ENCODE results near the gene C1orf35.

C1orf35 gene

DNA sequence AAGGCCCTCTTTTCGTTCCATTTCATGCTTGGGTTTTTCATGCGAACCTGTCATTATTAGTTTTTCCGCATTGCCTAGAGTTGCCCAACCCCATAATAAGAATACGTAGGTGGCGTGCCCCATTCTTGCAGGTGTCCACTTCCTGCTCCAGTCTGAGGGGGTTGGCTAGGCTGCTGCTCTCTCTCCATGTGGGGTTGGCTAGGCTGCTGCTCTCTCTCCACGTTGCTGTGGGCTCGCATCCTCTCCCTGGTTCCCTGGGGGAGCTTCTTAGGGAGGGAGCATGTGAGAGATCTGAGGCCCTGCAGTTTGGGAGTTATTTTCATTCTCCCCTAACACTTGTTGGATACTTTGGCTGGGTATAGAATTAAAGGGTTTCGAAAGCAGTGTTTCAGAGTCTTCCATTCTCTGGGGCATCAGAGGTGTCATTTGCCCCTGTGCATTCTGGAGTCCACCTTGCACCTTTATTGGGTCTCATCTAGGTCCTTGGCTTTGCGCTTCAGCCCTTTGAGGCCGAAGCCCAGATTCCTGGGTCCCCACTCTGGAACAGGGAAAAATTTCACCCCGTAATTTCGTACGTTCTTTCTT lies 8.6 kb downstream of the C1orf35 start:
- DNase-seq (ENCODE audit: low spot score), result no peak

DNA sequence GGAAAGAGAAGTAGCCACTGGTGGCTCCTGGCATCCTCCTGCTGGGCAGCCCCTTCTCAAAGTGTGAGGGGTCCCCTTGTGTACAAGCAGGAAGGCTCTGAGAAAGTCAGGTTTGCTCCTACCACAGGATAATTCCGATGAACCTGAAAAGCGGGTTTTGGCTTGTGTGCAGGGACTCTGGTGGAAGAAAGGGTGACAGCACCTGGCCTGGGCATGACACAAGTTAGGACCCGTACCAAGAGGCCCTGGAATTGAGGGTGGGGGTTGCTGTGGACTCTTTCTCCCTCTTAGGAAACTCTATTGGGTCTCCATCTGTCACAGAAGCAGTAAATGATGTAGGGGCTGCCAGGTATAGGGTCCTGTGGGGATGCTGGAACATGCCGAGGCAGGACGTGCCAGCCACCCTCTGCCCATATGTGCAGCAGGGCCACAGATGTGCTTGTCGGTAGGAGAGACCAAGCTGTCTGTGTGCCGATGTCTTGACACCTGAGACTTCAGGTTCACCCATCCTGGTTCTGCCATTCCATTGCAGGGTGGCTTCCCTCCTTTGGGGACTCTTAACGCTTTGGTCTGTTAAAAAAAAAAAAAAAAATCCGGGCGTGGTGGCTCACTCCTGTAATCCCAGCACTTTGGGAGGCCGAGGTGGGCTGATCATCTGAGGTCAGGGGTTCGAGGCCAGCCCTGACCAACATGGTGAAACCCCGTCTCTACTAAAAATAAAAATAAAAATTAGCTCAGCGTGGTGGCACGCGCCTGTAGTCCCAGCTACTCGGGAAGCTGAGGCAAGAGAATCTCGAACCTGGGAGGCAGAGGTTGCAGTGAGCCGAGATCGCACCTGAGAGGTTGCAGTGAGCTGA lies 9.8 kb downstream of the C1orf35 start:
- no peak for DNase-seq (ENCODE audit: low spot score)

DNA sequence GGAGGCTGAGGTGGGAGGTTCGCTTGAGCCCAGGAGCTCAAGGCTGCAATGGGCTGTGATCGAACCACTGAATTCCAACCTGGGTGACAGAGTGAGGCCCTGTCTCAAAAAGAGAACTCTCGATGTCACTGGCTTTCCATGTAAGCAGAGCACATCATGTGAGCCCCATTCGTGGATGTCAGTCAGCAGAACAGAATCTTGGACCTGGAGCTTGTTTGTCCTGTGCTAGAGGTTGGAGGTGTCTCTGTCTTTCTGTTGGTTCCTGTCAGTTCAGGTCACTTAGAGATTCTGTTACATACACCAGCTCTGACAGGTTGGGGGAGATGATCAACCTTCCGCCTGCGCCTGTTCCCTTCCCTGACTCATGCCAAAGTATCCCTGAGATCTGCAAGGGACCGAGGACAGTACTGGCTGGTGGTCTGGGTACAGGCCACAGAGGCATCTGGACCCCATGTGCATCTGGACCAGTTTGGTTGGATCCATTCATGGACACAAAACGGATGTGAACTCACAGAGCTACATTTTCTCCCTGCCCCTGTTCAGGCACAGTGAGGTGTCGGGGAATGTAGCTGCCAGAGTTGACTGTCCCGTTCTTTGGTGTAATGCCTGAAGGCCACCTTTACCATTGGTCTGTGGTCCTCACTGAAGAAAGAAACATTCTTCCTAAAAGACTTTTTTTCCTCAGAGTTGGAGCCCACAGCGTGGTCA lies 10.6 kb downstream of the C1orf35 start:
- no peak for DNase-seq (ENCODE audit: low spot score)

DNA sequence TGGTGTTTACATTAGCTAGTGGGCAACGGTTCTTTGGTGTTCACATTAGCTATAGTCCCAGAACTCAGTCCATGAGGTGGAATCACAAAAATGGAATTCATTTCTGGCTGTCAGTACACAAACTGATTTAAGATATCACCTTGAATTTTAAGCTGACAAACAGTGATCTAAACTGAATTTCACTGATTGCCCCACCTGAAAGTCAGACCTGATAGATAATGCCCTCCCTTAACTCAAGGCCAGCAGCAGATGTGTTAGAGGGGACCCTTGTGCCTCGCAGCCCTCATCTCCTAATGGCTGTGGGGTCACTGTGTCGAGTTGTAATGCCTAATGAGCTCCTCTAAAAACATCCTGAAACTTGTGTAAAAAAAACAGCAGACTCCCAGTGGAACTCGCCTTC lies 12.0 kb downstream of the C1orf35 start:
- no peak for DNase-seq (ENCODE audit: low spot score)

DNA sequence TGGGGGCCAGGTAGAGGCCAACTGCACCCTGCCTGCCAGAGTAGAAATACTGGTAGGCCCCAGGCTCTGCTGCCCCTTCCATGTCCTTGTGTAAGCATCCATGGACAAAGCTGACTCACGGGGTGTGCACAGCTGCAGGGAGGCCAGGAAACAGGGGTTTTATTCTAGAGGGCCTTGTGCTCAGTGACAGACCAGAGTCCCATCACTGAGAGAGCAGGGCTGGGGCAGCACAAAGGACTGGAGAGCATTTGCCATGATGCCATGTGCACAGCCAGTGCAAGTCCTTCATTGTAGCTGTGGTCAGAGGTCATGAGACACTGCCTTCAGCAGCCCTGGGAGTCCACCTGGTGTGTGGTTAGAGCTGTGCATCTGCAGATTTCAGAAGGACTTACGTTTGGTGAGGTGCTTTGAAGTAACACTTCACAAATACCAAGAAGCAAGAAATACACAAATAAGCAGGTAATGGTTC lies 12.5 kb downstream of the C1orf35 start:
- DNase-seq (ENCODE audit: low spot score), result no peak

DNA sequence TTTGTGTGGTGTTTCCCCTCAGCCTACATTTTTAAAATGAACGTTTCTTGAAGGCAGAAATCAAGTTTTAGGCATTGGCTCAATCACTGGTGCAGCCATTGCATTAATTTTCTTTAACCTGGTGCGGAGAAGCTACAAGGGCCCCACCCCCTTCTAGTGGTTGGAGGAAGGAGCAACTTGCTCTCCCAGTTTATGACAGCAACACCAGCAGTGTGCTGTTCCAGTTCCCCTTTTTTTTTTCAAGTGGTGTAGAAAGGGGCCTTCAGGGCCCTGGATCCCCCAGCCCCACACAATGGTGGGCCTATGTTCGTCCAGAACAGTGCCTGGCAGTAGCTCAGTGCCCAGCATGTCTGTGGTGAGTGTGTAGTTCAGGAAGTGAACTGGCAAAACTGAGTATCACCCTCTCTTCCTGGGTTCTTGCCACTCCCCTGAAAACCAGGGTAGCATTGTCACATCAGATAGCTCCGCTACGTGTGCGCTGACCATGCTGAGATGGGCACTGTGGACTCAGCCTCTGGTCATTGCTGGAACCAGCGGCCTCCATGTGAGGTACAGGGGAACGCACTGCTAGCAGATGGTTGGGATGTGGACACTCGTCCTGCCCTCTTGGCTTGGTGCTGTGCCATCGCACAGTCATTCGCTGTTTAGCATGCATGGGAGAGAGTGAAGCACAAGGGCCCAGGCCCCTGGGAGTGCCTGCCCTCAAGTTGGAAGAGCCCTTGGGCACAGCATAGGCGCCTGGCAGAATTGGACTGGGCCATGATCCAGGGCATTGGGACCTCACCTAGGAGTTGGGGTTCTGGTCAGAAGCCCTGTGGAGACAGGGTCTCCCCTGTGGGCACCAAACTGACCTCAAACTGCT lies 13.4 kb downstream of the C1orf35 start:
- DNase-seq (ENCODE audit: low spot score), result no peak

DNA sequence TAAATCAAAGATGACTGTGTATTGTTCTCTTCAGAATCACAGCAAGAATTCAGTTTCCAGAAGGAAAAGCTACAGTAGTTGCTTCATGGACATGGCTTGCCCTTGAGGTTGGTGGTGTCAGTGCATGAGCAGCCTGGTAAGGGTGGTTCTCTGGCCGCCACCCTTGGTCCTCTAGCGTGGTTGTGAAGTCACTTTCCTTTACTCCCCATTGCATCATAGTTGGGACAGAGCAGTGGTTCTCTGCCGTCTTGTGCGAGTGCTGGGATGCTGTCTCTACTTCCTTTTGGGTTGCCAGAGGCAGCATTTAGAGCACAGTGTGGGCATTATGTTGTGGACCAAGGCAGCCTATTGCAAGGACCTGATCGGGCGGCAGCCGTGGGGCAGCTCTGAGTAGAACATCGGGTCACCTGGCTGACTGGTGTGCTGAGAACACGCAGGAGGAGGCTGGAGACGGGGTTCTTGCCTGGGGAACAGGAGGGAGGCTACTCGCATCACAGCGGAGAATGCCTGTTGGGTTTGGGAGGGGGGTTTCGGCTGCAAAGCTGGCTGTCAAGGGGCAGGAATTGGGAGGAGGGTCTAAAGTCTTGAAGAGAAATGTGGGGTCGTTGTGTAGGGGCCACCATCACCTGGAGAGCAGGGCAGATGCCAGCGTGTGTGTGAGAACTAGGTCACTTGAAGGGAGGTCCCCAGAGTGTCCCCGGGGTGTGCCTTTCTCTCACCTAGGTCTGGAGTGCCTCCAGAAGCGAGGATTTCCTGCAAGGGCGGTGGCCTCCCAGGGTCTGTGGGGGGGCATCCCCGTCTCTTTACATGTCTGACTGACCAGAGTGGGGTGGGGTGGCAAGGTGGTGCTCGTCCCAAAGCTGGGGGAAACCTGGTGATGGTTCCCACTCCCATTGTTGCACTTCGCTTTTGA lies 14.3 kb downstream of the C1orf35 start:
- DNase-seq (ENCODE audit: low spot score), result no peak

DNA sequence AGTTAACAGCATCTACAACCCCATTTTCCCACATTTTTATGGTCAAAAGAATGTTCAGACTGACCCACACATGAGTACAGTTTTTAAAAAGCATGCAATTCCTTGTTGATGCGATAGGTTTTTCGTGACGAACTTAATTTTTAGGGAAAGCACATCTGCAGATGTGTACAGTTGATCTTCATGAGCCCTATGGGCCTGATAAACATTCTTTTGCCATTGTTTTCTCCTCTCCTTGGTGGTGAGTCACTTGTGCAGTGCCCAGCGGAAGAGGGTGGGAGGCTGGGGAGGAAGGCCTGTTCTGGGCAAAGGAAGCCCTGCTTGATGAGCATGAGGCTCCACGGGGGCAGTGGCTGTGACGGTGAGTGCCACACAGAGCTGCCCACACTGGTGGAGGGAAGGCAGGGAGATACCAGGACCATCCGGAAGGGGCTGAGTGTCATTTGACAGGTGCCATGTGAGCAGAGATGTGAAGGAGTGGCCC lies 15.3 kb downstream of the C1orf35 start:
- DNase-seq (ENCODE audit: low spot score), result peak; percentile 39

DNA sequence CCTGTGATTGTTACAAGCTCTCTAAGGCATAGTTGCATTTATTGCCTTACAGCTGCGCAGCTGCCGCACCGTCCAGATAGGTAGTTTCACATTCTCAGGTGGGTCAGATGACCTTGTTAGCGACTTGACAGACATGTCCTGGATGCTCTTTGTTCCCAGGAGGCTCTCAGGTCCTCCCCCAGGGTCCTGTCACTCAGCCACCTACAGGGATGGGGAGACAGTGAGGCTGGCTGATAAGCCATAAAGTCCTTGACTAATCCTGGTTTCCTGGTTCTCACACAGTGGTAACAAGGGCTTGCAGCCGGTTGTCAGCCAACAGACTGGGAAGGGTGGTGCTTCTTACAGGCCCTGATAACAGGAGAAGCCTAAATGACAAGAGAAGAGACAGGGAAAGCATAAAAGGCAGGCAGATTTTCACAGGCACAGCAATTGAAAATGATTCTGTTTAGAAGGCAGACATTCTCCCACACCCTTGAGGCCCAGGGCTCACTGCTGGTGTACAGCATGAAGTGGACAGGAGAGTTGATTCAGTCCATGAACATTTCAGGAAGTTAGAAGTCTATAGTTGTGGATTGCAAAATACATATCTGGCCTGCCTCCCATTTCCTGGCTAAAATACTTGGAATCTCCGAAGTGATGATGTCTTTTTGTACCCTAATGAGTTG lies 17.7 kb downstream of the C1orf35 start:
- no peak for DNase-seq (ENCODE audit: low spot score)

DNA sequence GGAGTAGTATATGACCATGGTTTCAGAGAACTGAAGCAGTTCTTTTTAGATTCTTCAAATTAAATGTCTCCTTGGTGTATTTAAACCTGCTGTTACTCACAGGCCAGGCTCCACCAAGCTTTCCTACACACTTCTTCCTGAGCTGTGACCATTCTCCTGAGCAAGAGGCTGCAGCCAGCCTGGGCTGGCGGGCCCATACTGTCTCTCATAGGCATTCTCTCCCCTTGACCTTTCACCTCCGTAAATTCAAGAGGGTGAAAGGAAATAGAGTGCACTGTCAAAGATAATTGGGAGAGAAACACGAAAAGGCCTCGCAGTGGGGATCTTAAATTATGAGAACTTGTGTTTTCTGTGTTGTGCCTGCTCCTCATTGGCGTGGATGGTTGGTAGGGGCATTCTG lies 18.3 kb downstream of the C1orf35 start:
- no peak for DNase-seq (ENCODE audit: low spot score)

DNA sequence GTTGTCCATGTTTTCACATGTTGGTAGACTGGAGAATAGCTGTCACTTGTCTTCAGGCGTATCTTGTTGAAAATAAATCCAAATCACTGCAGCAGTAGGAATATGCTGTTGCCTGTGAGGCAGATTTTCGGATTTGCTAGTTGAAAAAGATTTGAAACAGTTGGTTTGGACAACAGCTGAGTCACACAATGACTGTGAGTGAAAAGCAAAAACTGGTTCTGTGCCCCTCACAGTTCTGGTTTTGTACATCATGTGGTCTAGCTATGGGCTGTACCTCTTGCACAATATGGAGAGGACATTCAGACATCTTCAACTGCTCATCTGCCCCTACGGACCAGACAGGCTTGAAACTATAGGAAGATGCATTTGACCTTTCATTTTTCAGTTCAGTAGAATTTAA lies 18.8 kb downstream of the C1orf35 start:
- DNase-seq (ENCODE audit: low spot score), result no peak

DNA sequence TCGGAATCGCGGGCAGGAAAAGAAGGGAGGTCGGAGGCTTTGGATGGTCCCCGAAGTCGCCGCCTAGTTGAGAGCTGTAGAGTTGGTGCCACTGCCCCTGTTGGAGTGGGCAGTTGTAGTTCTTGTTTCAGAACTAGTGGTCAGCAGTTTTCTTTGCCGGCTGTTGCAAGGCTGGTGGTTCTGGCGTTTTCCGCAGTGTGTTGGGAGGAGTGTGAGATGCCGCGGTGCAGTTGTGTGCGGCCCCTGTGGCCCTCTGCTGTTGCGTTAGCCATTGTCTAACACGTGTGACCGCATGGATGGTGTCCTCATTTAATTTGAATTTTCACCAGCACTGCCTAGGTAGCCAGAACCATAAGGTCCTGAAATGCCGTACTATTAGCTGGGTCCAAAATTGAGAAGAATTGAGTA lies 19.2 kb downstream of the C1orf35 start:
- DNase-seq (ENCODE audit: low spot score), result no peak

DNA sequence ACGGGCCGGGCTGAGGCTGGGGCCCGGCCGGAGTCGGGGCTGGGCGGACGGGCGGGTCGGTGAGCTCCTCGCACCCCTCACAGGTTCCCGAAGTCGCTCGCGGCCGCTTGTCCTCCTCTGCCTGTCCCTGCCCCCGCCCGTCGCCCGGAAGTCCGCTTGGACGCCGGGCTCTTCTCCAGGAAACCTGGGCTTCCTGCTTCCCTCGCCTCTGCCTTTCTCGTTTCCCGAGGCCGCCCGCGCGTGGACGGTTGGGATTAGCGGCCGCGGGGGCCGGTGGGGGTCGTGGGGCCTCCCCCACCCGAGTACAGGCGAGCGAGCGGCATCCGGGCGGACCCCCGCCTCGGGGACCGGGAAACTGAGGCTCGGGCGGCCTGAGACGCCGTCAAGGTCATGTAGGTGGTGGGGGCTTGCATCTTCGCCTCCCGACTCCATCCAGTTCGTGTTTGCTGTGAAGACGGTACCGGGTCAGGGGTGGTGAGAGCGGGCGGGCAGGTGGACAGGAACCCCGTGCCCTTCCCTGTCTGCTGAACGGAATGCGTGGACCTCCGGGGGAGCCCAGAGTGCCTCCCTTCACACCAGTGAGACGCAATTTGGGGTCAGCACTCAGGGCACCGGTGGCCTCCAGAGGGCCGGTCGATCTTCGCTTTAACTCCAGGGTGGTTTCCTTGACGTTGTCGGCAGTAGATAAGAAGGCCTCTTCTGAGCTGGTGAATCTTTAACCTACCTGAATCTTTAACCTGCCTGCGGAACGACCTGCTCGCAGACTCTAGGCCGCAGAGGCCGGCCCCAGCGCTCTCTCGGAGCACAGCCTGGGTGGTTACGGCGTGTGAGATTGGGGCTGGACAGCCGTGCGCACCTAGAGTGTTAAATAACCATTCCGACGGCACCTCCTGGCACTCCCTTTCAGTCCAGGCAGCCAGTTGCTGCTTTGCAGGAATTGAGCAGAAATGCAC lies 19.9 kb downstream of the C1orf35 start:
- no peak for DNase-seq (ENCODE audit: low spot score)

DNA sequence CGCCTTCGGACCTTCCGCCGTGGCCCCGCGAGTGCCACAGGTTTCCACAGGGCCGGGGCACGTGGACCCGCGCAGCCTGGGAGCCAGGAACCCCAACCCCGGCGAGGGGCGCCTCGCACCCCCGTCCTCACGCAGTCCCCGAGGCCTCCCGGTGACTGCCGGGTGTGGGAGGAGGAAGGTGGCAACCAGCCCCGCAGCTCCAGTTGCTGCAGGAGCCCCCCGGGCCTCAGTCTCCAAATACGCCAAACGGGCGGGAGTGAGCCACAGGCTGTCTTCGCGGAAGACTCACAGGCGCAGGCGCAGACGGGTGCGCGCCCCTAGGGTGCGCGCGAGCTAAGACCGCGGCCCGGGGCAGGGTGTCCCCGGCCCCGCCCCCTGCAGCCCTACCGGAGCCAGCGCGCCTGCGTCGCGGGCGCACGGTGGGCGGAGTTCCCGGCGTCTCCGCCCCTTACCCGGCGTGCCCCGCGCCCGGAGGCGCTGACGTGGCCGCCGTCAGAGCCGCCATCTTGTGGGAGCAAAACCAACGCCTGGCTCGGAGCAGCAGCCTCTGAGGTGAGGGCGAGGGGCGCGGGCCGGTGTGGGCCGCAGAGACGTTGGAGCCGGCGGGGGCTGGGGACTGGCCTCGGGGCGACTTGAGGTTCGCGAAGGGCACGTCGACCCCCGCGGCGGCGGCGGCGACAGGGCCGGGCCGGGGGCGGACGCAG lies 20.8 kb downstream of the C1orf35 start, which contains the start of gene ARF1:
Gene ARF1, plus strand, starts transcription at position 495 of the 704 bp plus-strand sequence. CDS start 14,407 bp downstream, outside the sequence.
- DNase-seq (ENCODE audit: low spot score), result peak; percentile 93

DNA sequence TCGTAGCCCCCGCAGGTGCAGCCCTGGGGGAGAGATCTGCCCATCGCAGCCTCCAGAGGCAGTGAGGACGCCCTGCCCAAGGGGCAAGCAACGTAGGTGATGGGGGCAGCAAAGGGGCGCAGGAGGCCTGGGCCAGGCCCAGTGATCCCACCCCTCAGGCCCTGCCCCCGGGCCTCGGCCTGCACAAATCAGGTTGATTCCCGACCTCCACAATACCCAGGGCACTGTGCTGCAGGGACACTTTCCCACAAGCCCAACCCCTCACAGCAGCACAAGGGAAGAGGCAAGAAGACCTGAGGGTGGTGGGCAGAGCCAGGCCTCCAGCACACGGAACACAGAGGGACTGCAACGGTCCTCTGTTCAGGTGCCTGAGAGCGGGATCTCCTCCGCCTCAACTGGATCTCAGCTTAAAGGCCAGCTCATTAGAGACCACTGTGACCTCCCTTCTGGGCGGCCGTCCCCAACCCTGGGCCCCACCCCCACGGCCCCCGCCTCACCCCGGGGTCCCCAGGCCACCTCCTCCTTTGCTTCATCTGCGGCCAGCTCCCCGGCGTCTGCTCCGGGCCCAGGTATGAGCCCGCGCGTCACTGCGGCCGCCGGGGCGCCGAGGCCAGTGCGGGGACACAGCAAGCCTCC lies 21.4 kb downstream of the C1orf35 start:
- DNase-seq (ENCODE audit: low spot score), result no peak

DNA sequence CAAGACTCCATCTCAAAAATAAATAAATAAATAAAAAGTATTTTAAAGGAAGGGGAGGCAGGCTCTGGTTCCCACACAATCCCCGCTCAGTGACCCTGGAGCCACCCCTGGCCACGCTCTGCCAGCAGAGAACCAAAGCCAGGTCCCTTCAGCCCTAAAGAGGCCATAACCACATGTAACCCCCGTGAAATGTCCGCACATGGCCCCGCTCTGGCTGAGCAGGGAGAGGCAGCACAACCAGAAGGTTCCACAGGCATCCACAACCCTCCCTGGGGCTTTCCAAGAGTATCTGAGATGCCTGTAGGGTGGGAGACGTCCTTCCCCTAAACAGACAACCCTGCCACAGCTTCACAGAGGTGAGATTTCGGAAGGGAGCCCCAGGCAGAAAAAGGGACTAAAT lies 22.0 kb downstream of the C1orf35 start:
- DNase-seq (ENCODE audit: low spot score), result no peak

DNA sequence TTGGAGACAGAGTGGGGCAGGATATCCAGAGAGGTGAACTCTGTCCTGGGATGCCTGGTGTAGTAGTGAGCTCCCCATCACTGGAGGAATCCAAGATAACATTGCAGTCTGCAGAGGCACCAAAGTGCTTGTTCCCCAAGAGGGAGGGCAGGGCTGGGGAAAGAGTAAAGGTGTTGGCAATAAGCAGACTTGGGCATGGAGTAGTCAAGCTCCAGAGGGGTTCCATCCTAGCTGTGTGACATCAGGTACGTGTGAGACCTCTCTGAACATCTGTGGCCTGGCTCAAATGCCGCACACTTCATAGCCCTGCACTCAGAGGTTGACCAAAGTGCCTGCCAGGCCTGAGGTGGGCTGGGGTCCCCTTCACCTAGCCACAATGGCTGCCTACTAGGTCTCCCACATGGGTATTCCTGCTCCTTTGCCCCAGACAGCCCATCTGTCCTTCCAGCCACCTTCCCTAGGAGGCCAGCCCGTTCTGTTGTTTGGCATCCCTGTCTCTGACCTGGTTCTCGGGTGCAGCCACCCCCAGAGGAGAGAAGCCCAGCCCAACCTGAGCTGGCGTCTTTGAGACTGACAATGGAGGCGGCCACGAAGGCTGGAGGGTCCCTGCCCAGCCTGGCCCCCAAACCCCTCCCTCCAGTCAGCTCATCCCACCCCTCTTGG lies 23.4 kb downstream of the C1orf35 start:
- no peak for DNase-seq (ENCODE audit: low spot score)

All from CD4-positive, alpha-beta T cell treated with Interleukin-15 for 4 hours (primary cell).